Natural killer cell treated with Interleukin-12 subunit alpha and Interleukin-12 subunit beta and Interleukin-15 and Interleukin-18, amount 100 ng/mL, for 72 hours (primary cell): ENCODE results near the gene RFX4. TPM values are rescaled to one million over a fixed set of nuclear protein-coding genes. Genes with fewer than 3 reads are reported as not detected.

ENCODE experiments used
- ATAC-seq, 2 donors: fragments of 150-1000 bp; cut with Tn5 transposase in 1 of 2; sonication (Bioruptor Pico), chemical (Tn5 transposase) in 1 of 2; 2 replicates each; pipeline ENCODE4 v1.10.0; 2021
- DNase-seq: peaks from one replicate; pipeline ENCODE4 v3.0.0; 2022; ENCODE audit warnings: low spot score
- H3K27ac Mint-ChIP-seq, 2 donors: 1 replicate in 1 of 2; 2 replicates in 1 of 2; pipeline ENCODE4 v1.8.0; 2022; ENCODE audit warnings: mixed read lengths in 2 of 2, mild to moderate bottlenecking in 1 of 2, moderate library complexity in 1 of 2
- H3K27me3 Mint-ChIP-seq, 2 donors: 1 replicate in 1 of 2; 2 replicates in 1 of 2; pipeline ENCODE4 v1.8.0; 2022; ENCODE audit warnings: mixed read lengths in 2 of 2
- H3K36me3 Mint-ChIP-seq: one replicate; pipeline ENCODE4 v1.8.0; 2022; ENCODE audit warnings: mixed read lengths
- H3K4me1 Mint-ChIP-seq, 2 donors: 1 replicate in 1 of 2; 2 replicates in 1 of 2; pipeline ENCODE4 v1.8.0; 2022; ENCODE audit warnings: low read depth in 2 of 2, mixed read lengths in 2 of 2, mild to moderate bottlenecking in 1 of 2
- H3K4me3 Mint-ChIP-seq: one replicate; pipeline ENCODE4 v1.8.0; 2022; ENCODE audit warnings: mixed read lengths
- H3K9me3 Mint-ChIP-seq: 2 replicates; pipeline ENCODE4 v1.8.0; 2022; ENCODE audit warnings: mixed read lengths
- total RNA-seq, 2 donors: library from RNA; stranded (reverse); gene quantifications; one replicate each; pipeline ENCODE4 v1.2.3, GENCODE V29; 2022

RFX4 gene
- total RNA-seq, 2 donors from 2014 or later: not detected

GRCh38 chr12:106584104-106585064 is 1.6 kb downstream of the RFX4 start:
- Mint-ChIP-seq H3K27me3 (peaks cover 58 to 60% of the 10 kb centered on the region in 2 donors), H3K27ac (no peak overlapping the region), H3K4me3 (no peak overlapping the region), H3K36me3 (no peaks in the 10 kb centered on the region), H3K4me1 (peaks cover 5 to 13% of the 10 kb centered on the region in 2 donors), H3K9me3 (no peaks in the 10 kb centered on the region)
- no peak for ATAC-seq
- DNase-seq: no peak

GRCh38 chr12:106585105-106585520 is 2.3 kb downstream of the RFX4 start:
- Mint-ChIP-seq H3K4me3 (no peak overlapping the region), H3K36me3 (no peaks in the 10 kb centered on the region), H3K27ac (no peak overlapping the region), H3K4me1 (peaks cover 5 to 13% of the 10 kb centered on the region in 2 donors), H3K9me3 (no peaks in the 10 kb centered on the region), H3K27me3 (peaks cover 56 to 58% of the 10 kb centered on the region in 2 donors)
- ATAC-seq (no peak), DNase-seq (no peak)

- no peaks in the 10 kb centered on the region for H3K36me3 Mint-ChIP-seq
- no peak overlapping the region for H3K4me3 Mint-ChIP-seq
- H3K4me1 Mint-ChIP-seq: peaks cover 5 to 13% of the 10 kb centered on the region in 2 donors
- DNase-seq (no peak), ATAC-seq (no peak)
- H3K27me3 Mint-ChIP-seq: peaks cover 50 to 58% of the 10 kb centered on the region in 2 donors
- no peak overlapping the region for H3K27ac Mint-ChIP-seq
- no peaks in the 10 kb centered on the region for H3K9me3 Mint-ChIP-seq
Measured at GRCh38 chr12:106585521-106586277, 2.9 kb downstream of the RFX4 start.

GRCh38 chr12:106586278-106586802 is 3.5 kb downstream of the RFX4 start:
- no peak for DNase-seq
- Mint-ChIP-seq H3K9me3 (no peaks in the 10 kb centered on the region), H3K27me3 (peaks cover 48 to 56% of the 10 kb centered on the region in 2 donors), H3K36me3 (no peaks in the 10 kb centered on the region), H3K4me3 (no peak overlapping the region), H3K27ac (no peak overlapping the region), H3K4me1 (peaks cover 5 to 13% of the 10 kb centered on the region in 2 donors)
- no peak for ATAC-seq

DNA sequence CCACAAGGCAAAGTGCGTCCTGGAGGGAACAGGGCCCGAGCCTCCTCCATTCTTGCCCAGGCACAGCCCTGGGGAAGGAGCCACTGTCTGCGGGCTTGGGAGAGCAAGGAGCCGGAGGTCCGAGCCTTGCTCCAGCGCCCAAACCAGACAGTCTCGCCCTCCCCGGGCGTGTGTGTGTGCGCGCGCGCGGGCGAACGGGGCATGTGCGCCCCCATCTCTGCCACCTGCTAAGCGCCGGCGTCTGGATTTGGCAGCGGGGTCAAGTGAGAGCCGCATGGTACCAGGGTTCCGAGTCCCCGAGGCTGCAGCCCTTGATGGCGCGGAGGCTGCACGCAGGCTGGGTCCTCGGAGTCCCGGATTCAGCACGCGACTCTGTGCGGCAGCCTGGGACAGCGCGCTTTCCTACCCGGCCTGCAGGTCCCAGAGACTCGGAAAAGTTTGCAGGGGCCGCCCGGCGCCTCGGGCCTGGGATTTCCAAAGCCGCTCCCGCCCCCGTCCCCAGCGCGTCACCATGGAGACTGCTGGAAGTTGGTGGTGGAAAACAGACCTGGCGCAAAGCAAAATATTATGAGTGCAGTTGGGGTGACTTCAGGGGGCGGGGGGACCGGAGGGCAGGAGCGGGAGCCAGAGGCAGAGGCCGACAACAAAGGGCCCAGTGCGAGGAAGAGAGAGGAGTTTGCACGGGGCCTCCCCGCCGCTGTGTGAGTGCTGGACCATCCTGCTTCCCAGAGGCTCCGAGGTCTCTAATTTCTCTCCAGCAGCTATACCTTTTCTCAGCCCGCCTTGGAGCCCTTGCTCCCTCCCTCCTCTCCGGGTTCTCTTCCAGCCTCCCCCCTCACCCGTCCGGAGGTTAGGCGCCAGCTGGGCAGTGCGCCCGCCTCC is 4.2 kb downstream of the RFX4 start:
- Mint-ChIP-seq H3K9me3 (no peaks in the 10 kb centered on the region), H3K4me1 (peaks cover 1 to 11% of the 10 kb centered on the region in 2 donors), H3K36me3 (no peaks in the 10 kb centered on the region), H3K4me3 (no peak overlapping the region), H3K27ac (no peak overlapping the region), H3K27me3 (peaks cover 43 to 57% of the 10 kb centered on the region in 2 donors)
- DNase-seq (no peak), ATAC-seq (no peak)

- peaks cover 38 to 57% of the 10 kb centered on the region in 2 donors for H3K27me3 Mint-ChIP-seq
- no peaks in the 10 kb centered on the region for H3K36me3 Mint-ChIP-seq
- H3K4me1 Mint-ChIP-seq: peaks cover 0 to 3% of the 10 kb centered on the region in 2 donors
- ATAC-seq: no peak
- no peak overlapping the region for H3K27ac Mint-ChIP-seq
- DNase-seq: no peak
- no peaks in the 10 kb centered on the region for H3K9me3 Mint-ChIP-seq
- H3K4me3 Mint-ChIP-seq: no peak overlapping the region
Measured at GRCh38 chr12:106588771-106589170, 6.0 kb downstream of the RFX4 start.

- H3K27me3 Mint-ChIP-seq: peaks cover 42 to 52% of the 10 kb centered on the region in 2 donors
- ATAC-seq (no peak), DNase-seq (no peak)
- H3K27ac Mint-ChIP-seq: no peak overlapping the region
- no peaks in the 10 kb centered on the region for H3K9me3 Mint-ChIP-seq
- H3K4me3 Mint-ChIP-seq: no peak overlapping the region
- no peaks in the 10 kb centered on the region for H3K36me3 Mint-ChIP-seq
- no peaks in the 10 kb centered on the region for H3K4me1 Mint-ChIP-seq
Measured at GRCh38 chr12:106590601-106591000, 7.8 kb downstream of the RFX4 start.

- H3K27me3 Mint-ChIP-seq: peaks cover 45 to 52% of the 10 kb centered on the region in 2 donors
- no peak overlapping the region for H3K27ac Mint-ChIP-seq
- no peaks in the 10 kb centered on the region for H3K9me3 Mint-ChIP-seq
- no peaks in the 10 kb centered on the region for H3K36me3 Mint-ChIP-seq
- ATAC-seq (no peak), DNase-seq (no peak)
- H3K4me3 Mint-ChIP-seq: no peak overlapping the region
- no peaks in the 10 kb centered on the region for H3K4me1 Mint-ChIP-seq
Measured at GRCh38 chr12:106594447-106594846, 11.6 kb downstream of the RFX4 start.

DNA sequence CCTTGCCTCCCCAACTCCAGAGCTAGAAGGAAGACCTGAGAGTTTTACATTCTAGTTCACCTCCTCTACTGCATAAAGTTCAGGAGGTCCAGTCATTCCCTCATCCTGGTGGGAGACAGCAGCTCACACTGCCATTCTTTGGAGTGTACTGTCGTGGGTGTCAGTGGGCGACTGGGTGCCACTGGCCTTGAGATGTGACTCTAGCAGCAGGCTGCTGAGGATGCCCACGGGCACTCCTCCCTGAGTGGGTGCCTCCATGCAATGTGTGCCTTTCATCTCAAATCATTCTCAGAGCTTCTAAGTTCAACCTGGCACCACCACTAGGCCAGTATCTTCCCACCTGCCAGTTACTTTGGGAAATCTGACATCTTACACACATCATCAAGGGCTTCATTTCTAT is 12.5 kb downstream of the RFX4 start:
- Mint-ChIP-seq H3K27ac (no peak overlapping the region), H3K27me3 (peaks cover 51 to 52% of the 10 kb centered on the region in 2 donors), H3K4me1 (no peaks in the 10 kb centered on the region), H3K9me3 (no peaks in the 10 kb centered on the region), H3K36me3 (no peaks in the 10 kb centered on the region), H3K4me3 (no peak overlapping the region)
- ATAC-seq: no peak
- no peak for DNase-seq

GRCh38 chr12:106598003-106598402 is 15.2 kb downstream of the RFX4 start:
- no peak for DNase-seq
- H3K4me1 Mint-ChIP-seq: no peaks in the 10 kb centered on the region
- H3K27me3 Mint-ChIP-seq: peaks cover 40 to 58% of the 10 kb centered on the region in 2 donors
- no peak overlapping the region for H3K27ac Mint-ChIP-seq
- H3K36me3 Mint-ChIP-seq: no peaks in the 10 kb centered on the region
- H3K4me3 Mint-ChIP-seq: no peak overlapping the region
- no peak for ATAC-seq
- no peaks in the 10 kb centered on the region for H3K9me3 Mint-ChIP-seq

DNA sequence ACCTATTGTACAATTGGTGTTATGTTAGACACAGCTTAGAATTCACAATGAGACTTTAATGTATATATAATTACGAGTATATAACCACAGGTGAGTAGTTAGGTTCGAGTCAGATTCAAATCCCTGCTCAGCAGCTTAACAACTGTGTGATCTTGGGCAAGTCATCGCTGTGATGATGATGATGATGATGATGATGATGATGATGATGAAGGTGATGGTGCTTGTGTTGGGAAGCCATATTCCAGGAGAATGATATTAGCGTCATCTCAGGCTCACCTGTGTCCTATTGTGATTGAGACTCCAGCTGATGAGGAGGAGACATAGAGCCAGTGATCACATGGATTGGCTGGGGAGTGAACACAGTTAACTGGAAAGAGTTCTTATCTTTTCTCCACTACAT is 16.5 kb downstream of the RFX4 start:
- H3K36me3 Mint-ChIP-seq: no peaks in the 10 kb centered on the region
- H3K4me3 Mint-ChIP-seq: no peak overlapping the region
- H3K4me1 Mint-ChIP-seq: no peaks in the 10 kb centered on the region
- H3K27ac Mint-ChIP-seq: no peak overlapping the region
- DNase-seq: no peak
- peaks cover 37 to 55% of the 10 kb centered on the region in 2 donors for H3K27me3 Mint-ChIP-seq
- no peaks in the 10 kb centered on the region for H3K9me3 Mint-ChIP-seq
- ATAC-seq: no peak

DNA sequence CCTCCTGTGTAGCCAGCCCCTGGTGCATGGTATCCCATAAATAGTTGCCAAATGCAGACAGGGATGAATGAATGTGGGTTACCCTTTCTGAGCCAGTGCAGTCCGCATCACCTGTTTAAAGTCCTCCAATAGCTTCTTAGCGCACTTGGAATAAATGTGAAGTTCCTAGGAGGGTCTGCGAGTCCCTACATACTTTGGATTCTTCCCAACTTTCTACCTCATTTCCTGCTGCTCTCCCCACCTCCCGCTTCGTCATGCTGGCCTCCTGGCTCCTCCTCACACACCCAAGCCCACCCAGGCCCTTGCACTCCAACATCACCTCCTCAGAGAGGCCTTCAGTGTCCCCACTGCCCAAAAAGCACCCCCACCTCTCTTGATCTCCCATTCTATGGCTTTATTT is 17.7 kb downstream of the RFX4 start:
- ATAC-seq (no peak), DNase-seq (no peak)
- Mint-ChIP-seq H3K4me3 (no peak overlapping the region), H3K36me3 (no peaks in the 10 kb centered on the region), H3K9me3 (no peaks in the 10 kb centered on the region), H3K27ac (no peak overlapping the region), H3K27me3 (peaks cover 30 to 45% of the 10 kb centered on the region in 2 donors), H3K4me1 (no peaks in the 10 kb centered on the region)

DNA sequence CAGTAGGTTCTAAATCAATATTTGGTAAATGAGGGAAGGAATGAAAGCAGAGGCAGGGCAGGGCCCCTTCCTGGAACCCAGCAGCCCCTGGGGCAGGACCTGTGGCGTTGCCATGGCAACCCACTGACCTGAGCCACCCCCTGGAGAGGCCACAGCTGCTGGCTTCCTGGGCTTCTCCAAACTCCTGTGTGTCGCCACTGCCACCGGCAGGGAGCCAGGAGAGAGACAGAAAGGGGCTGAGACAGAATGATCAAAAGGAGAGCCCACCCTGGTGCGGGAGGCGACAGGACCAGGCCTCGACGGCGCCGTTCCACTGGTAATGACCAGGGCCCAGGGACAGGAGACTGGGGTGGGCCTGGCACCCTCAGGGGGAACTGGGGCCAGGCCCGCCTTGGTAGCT is 18.2 kb downstream of the RFX4 start:
- Mint-ChIP-seq H3K4me1 (no peaks in the 10 kb centered on the region), H3K27me3 (peaks cover 31 to 44% of the 10 kb centered on the region in 2 donors), H3K27ac (no peak overlapping the region), H3K4me3 (no peak overlapping the region), H3K9me3 (no peaks in the 10 kb centered on the region), H3K36me3 (no peaks in the 10 kb centered on the region)
- no peak for DNase-seq
- no peak for ATAC-seq
